Measurements from ENCODE around the gene GPANK1. TPM values are rescaled to one million over a fixed set of nuclear protein-coding genes. Genes with fewer than 3 reads are reported as not detected.

GPANK1 gene
- total RNA-seq, 4 donors from 2014 or later = 13.4 to 20.0 (median 16.7) TPM

DNA sequence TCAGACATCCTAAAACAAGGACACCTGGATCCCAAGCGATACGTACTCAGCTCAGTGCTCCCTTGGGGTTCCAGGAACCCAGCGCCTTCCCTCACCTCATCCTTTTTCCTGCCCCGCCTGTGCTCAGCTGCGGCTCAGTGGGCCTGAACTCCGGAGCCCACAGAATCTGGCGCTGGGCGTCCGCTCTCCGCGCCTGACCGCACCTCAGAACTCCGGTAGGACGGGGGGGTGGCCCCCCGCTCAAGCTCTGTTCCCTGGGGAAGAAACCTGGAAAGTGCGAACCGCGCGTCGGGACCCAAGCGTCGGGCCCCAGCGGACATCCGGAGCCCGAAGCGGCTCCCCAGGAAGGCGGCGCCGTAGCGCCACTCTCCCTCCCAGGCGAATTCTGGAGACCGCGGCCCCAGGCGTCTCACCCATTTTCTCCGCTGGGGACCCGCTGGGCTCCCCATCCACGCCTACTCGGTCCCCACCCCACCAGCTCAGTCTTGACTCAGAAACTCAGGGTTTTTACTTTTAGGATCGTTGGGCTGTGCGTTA, 16.4 kb upstream of the GPANK1 start:
- no peak for TF ChIP-seq CTCF (IDR thresholded peaks at IDR 0.05; ENCODE audit: low read depth)

GRCh38 chr6:31680226-31681134, 15.7 kb upstream of the GPANK1 start, which contains the start of gene LY6G5C:
Gene LY6G5C (minus strand): TSS chr6:31681067. CDS start chr6:31680373, 694 bp downstream.
- TF ChIP-seq CTCF (IDR thresholded peaks at IDR 0.05; ENCODE audit: low read depth) = no peak

- no peak for TF ChIP-seq CTCF (IDR thresholded peaks at IDR 0.05; ENCODE audit: low read depth)
These were observed 13.2 kb upstream of the GPANK1 start for GRCh38 chr6:31677955-31678354.

DNA sequence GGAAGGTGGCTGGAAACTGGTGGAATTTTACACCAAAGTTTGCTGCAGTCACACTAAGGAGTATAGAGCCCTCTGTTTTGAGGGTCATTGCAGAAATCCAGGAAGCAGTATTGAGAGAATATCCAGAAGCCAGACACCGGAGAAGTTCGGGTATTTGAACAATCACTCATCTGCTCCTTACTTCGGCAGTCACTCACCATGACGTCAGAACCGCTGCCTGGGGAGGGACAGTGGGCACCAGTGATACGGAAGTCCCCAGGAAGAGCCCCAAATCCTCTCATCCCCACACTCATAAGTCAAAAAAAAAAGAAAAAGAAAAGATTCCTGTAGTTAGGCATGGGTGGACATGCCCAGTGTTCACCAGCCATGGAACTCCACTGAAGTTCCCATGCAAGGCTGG, 12.1 kb upstream of the GPANK1 start:
- TF ChIP-seq CTCF (IDR thresholded peaks at IDR 0.05; ENCODE audit: low read depth) = no peak

GRCh38 chr6:31676322-31676903, 11.6 kb upstream of the GPANK1 start:
- TF ChIP-seq CTCF (IDR thresholded peaks at IDR 0.05; ENCODE audit: low read depth) = no peak

GRCh38 chr6:31669676-31670075, 4.9 kb upstream of the GPANK1 start, which contains the start of gene LY6G5B:
Gene LY6G5B (plus strand): TSS chr6:31669976. CDS start chr6:31670951, 975 bp downstream.
- TF ChIP-seq CTCF (IDR thresholded peaks at IDR 0.05; ENCODE audit: low read depth) = no peak

Data from subcutaneous adipose tissue (tissue), 4 donors.